Caki2 (cell line): ENCODE data around the gene MS4A4A. TPM values are rescaled to one million over a fixed set of nuclear protein-coding genes. Genes with fewer than 3 reads are reported as not detected.
"Not testable (repeated sequence)": the region's sequence is repeated elsewhere in the genome, so short reads cannot be mapped to it uniquely, and the experiment has no call there.

Source experiments
- DNase-seq: peaks from one replicate; pipeline ENCODE4 v3.0.0-alpha.2; 2015; ENCODE audit warnings: low read depth
- in situ Hi-C: cut with HindIII; loops from 2 replicates; pipeline ENCODE4 v1.10.0; 2016; ENCODE audit warnings: low sequenced_read_pairs, low pct_unique_long_range_greater_than_20kb, mixed read lengths
- total RNA-seq: library from RNA; depleted of rRNA; stranded (reverse); fragments of >200 nt; shearing (Covaris generic); gene quantifications from 2 replicates; pipeline ENCODE4 v1.2.3, GENCODE V29; 2014; ENCODE audit warnings: low replicate concordance

The MS4A4A gene
- total RNA-seq, 1 experiment from 2014 or later = not detected

DNA sequence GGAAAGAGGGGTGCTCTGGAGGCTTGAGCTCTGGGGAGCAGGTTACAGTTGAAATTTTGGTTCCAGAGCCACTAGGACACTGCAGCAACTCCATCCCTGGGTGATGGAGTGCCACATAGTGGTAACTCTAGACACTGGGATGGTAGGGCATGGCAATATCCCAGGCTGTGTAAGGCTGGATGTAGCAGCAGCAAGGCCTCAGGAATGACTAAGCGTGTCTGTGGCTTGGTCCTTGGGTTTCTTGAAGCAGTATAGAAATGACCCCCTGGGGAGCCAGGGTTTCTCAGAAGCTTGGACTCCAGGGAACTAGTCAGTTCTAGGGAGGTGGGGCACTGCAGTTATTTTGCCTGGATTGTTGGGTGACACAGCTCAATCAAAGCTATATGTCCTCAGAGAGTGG lies 8.1 kb downstream of the MS4A4A start:
- in situ Hi-C loops = no loop called here
- no peak for DNase-seq

DNA sequence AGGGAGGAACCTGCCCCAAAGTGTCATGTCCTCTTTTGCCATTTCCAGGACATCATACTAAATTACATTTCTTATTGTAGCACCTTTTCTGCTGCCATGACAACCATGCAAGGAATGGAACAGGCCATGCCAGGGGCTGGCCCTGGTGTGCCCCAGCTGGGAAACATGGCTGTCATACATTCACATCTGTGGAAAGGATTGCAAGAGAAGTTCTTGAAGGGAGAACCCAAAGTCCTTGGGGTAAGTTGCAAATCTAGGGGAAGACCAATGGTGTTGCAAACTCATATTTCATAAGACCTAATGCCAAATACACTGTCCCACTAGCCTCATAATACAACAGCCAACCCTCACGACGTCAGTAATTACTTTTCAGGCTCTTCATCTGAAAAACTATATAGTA lies 11.7 kb downstream of the MS4A4A start:
- in situ Hi-C loops = no loop called here
- no peak for DNase-seq

DNA sequence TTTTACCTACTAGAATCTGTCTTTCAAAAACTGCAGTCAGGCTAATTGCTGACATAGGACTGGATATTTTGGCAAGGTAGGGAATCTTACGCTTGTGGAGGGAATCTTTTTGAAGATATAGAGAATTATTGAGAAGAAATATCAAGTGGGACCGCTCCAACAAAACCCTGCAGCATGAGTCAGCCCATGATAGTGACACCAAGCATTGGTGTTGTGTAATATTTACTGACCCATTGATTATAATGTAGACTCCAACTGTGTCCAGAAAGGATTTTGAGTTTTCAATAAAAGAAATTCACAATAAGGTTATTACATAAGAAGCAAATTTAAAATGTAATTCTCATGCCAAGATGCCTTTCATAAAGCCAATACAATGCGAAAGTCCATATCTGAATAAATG lies 20.7 kb downstream of the MS4A4A start:
- in situ Hi-C loops = no loop called here
- DNase-seq = no peak

DNA sequence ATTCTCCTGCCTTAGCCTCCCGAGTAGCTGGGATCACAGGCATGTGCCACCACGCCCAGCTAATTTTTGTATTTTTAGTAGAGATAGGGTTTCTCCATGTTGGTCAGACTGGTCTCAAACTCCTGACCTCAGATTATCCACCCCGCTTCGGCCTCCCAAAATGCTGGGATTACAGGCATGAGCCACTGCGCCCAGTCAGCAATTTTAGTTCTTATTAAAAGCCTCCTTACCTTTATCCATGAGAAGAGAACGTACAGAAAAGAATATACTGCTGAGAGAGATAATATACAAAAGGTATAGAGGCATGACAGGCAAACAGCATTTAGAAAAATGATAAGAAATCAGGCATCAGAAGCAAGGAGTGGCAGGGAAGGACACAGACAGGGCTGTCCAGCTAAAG lies 21.4 kb downstream of the MS4A4A start:
- in situ Hi-C loops, DNase-seq: not testable (repeated sequence)

DNA sequence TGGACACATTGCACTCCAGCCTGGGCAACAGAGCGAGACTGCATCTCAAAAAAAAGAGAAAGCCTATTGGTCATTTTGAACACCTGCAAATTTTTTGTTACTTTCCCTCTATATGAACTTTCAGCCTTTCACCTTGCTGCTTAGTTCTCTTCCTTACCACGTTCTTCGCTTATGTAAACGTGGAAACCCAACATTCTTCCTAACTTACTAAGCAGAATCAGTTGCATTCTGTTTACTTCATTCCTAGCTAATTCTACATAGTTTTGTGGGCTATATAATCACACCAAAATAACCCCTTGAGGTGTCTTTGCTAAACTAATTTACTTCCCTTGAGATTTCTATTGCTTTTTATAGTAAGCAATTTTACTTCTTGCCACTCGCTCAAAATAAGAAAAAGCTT lies 23.2 kb downstream of the MS4A4A start:
- no peak for DNase-seq
- in situ Hi-C loops = no loop called here

DNA sequence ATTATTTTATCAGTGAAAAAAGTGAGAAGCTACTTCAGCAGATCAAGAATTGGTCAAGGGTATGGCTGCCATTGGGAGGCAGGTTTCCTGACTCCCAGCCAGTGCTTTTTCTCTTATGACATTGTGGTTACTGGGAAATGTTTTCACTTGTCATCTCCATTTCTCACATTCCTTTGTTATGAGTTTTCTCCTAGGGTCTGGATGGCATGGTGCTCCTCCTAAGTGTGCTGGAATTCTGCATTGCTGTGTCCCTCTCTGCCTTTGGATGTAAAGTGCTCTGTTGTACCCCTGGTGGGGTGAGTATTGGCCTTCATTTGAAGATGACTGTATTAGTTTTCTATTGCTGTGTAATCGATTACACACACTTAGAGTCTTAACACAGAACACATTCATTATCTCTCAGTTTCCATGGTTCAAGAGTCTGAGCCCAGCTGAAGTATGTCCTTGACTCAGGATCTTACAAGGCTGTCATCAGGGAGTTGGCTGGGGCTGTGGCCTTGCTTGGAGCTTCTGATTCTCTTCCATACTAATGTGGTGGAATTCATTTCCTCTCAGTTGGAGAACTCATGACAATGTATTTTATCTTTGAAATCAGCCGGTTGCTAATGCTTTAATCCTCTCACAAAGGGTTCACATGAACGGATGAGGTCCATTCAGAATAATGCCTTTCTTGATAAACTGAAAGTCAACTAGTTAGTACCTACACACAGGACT lies 25.6 kb downstream of the MS4A4A start:
- peak; percentile 22 for DNase-seq
- in situ Hi-C loops = no loop called here

DNA sequence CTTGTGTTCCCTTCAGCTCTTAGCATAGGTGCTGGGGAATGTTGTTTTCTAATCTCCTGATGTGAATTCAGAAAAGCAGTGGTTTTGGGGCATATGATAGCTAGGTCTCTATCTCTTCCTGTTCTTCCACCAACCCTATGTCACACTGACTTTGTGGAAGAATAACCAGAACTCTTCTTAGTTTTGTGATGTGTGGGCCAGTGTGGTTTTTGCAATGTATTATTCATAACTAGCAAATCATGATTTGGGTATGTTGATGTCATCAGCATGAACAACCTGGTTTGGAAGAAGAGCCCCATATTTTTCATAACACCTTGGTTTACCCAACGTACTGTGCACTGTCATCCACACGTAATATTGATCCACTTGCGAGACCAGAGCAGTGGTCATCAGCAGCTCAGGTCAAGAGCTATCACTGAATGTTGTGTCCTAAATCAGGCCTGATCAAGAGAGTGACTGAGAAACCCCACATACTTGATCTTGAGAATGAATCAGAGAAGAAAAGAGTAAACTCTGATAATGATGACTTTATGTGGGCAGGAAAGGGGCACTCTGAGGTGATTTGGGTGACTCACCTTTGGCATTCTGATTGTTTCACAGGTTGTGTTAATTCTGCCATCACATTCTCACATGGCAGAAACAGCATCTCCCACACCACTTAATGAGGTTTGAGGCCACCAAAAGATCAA lies 27.2 kb downstream of the MS4A4A start:
- no peak for DNase-seq
- in situ Hi-C loops = no loop called here

DNA sequence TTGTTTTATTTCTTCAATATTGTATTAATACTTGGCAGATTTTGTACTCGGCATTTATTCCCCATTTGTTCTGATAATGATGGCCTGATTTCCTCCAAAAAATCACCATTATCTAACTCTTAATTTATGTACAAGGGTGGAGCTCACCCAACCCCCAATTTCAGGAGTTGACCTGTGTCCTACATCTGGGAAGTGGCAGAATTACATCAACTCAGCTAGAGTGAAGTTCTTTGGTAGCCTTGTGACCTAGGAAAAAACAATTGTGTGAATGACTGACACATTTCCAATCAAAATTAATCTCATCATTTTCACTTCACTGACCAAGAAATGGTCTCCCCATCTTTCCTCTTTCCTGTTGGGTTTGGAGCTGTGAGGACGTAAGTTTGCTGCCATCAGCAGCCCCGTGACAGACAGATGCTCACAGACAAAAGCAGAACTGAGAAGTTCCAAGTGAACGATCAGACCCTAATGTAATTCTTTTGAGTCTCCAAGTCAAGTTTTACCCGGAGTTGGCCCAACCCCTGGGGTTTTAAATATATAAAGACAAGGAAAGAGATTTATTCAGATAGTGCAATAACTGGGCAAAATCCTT lies 30.0 kb downstream of the MS4A4A start:
- in situ Hi-C loops = no loop called here
- DNase-seq = no peak

DNA sequence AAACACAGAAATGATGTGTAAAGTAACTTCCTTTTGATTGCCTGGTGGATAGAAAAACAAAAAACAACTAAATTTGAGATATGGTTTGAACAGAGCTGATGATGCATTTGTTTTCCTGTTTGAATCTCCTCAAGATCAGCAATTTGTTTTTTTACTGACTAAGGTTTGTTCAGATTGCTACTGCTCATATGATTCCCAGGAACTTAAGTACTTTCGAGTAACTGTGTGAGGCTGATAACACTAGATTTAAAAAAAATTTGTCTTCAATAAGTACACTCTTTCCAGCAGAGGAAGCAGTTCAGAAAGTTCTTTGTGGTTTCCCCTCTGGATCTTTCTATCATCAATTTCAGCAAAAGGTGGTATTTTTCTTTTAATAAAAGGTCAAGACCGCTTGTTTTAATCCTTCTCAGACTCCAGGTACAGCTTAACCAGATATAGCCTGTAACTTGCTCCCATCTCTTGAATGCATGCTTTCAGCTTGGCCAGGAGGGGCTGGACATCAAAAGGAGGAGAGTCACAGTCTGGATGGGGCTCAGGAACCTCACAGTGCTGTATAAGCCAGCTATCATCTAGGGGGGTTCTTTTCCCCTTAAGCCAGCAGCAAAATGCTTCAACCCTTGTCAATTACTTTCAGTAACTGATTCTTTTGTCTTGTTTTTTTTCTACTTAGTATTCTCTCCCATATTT lies 34.3 kb downstream of the MS4A4A start:
- in situ Hi-C loops = no loop called here
- DNase-seq = no peak

DNA sequence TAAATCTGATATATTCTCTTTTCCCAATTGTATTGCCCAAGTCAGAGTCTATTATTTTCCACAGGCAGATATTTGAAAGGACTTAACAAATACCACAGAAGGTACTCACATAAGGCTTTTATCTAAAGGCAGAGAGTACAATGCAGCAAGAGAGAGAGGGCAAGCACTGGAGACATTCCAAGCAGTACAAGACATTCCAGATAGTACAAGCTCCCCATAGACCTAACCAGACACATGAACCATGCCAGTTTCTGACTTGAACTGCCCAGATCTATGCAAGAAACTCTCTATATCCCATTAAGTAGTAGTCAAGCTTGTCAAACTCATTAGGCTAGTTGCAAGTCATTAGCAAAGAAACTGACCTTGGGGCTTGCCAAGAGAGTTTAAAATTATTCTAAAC lies 35.4 kb downstream of the MS4A4A start:
- in situ Hi-C loops = no loop called here
- DNase-seq = no peak

DNA sequence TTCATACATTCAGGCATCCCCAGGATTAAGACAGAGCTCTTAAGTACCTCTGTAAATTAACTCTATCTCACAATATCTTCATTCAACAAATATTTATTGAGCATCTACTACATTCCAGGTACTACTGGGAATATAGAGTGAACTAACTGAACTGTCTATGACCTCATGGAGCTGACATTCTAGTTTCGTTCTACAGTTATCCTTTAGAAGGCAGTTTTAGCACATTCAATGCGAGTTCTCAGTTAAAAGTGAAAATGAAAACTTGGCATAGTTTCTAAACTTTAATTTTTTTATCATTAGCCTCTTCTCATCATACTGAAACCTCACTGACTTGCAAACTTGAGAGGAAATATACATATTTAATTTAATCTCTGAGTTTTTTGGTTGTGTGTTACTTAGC lies 35.9 kb downstream of the MS4A4A start:
- no peak for DNase-seq
- in situ Hi-C loops = no loop called here

DNA sequence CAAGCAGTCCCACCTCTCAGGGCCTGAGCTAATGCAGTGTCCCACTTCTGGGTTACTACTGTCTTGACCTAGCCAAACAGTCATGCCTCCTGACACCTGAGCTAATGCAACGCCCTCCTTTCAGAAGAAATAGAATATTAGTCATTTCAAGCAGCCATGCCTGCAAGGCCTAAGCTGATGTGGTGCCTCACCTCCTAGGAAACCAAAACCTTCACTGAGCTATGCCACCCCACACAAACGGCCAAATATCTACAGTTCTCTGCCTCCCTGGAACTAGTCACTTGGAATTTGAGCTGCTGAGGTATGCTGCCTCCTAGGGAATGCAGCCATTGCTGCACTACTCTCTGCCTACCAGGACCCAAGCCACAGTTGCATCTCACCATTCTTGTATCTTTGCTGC lies 38.3 kb downstream of the MS4A4A start:
- in situ Hi-C loops = no loop called here
- DNase-seq = no peak

DNA sequence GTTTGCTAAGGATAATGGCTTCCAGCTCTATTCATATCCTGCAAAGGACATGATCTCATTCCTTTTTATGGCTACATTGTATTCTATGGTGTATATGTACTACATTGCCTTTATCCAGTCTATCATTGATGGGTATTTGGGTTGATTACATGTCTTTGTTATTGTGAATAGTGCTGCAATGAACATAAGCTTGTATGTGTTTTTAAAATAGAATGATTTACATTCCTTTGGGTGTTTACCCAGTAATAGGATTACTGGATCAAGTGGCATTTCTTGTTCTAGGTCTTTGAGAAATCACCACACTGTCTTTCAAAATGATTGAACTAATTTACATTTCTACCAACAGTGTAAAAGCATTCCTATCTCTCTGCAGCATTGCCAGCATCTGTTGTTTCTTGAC lies 40.6 kb downstream of the MS4A4A start:
- no peak for DNase-seq
- in situ Hi-C loops = no loop called here

DNA sequence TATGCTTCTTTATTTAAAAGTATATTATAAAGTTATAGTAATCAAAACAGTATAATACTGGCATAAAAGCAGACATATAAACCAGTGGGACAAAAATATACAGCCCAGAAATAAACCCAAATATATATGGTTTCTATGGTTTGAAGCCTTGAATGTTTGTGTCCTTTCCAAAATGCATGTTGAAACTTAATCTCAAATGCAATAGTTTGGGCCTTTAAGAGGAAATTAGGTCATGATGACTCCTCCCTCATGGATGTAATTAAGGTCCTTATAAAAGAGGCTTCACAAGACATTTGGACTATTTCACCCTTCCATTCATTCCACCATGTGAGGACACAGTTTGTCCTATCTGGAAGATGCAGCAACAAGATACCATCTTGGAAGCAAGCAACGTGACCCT lies 46.5 kb downstream of the MS4A4A start, which contains the start of gene MS4A6E:
TSS of gene MS4A6E (plus strand) at position 301 of the 400 bp plus-strand sequence. CDS start 7,641 bp downstream, outside the sequence.
- no peak for DNase-seq
- in situ Hi-C loops = no loop called here

DNA sequence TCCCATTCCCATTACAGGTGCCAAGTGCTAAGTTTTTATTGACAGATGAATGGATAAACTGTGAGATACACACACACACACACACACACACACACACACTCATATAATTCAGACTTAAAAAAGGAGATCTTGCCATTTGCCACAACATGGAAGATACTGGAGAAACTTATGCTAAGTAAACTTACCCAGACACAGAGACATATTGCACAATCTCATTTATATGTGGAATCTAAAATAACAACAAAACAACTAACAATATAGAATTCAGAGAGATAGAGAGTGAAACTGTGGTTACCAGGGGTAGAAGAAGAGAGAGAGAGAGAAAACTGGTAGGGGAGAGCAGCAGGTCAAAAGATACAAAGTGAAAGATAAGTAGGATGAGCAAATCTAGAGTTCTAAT lies 48.0 kb downstream of the MS4A4A start:
- in situ Hi-C loops = no loop called here
- no peak for DNase-seq

DNA sequence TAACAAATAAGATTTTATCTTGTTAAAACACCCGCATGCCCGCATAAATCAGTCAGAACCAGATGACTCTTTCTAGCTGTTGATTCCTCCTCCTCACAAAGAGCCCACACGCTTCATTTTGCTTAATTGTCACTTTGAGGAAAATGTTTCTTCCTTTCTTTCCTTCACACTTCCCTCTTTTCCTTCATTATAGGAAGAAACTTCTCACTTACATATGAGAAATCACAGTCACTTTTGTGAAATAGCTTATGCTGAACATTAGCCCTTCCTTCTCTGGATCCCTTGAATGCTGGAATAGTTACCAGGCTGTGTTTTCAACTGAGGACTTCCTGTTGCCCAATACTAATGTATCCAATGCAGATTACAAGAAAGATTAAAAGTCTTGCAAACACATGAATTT lies 52.4 kb downstream of the MS4A4A start:
- no peak for DNase-seq
- in situ Hi-C loops = no loop called here

DNA sequence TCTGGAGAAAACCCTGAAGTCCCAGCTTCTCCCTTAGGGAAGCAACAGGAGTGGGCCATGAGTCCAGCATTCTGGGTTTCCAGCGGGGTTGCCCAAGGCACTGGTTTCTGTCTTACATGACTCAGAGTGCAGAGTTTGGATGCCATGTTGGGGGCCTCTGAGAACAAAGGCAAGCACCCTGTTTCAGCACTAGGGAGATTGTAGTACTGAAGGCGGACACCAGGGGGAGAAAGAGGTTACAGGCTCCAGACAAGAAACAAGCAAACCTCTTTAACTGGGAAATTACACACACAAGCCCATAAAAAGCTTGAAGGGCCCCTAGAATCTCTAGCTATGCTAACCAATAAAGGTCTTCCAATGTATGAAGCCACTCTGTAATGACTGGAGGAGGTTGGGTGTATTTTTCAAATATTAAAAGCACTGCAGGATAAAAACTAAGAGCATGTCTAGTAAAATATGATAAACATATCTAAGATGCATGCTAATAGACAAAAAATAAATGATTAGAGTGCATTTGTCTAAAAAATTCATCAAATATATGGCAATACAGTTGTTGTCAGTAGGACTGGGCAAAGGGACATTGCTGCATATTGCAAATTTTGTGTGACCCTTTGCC lies 53.6 kb downstream of the MS4A4A start:
- in situ Hi-C loops = no loop called here
- peak; percentile 32 for DNase-seq

DNA sequence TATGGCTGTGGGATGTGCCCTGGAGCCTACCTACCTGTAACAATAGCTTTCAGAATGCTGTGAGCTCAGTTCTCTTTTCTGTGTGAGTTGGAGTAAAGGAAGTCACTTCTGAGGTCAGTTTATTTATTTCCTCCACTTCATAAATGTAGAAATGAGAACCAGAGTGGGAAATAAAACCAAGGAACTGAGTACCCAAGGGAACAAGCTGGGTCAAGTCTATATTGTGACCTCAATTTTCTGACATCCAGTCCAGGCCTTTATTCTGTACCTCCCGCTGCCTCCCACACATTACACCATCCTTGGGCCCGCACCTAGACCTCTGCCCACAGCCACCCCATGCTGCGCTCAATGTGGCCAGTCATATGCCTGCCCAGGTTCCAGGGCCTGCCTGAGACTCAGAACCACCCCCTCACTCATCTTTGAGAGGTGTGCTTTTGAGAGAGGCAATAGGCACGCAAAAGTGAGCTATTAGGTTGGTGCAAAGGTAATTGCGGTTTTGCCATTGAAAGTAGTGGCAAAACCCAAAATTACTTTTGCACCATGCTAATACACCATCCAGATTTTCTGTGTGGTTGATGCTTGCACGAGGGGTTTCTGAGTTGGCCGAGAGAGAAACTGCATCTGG lies 56.4 kb downstream of the MS4A4A start:
- in situ Hi-C loops = no loop called here
- no peak for DNase-seq
